Retinal pigment epithelial cell (primary cell): ENCODE results near the gene POMGNT2.

Source experiments
- DNase-seq: peaks from one replicate; pipeline ENCODE4 v3.0.0-alpha.2; 2010; ENCODE audit warnings: low read depth
- H3K4me3 ChIP-seq: 2 replicates; pipeline ENCODE4 v1.5.1; 2011; ENCODE audit warnings: mild to moderate bottlenecking, low read length, control low read depth, moderate library complexity
- TF ChIP-seq, protein P1 (sequence below): conservative IDR thresholded peaks from 2 replicates; pipeline ENCODE4 v1.5.1; 2011; ENCODE audit warnings: low read depth, low read length, control low read depth, inconsistent platforms

Gene POMGNT2

DNA sequence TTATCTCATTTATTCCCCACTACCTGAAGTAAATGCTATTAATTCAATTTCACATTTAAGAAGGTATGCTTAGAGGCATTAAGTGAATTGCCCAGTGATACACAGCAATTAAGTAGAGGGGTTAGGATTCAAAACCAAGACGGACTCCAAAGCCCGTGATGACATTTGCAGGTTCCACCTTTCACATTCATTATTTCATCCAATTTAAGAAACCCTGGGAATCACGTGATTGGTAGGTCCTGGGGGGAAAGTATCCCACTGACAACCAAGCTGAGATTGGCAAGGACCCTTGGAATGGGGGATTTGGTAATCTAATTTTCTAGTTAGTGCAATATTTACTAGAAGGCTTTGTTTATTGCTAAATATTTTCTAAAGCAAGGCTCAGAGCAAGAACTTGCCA is 1.8 kb downstream of the POMGNT2 start:
- DNase-seq = no peak
- TF ChIP-seq, protein P1, sequence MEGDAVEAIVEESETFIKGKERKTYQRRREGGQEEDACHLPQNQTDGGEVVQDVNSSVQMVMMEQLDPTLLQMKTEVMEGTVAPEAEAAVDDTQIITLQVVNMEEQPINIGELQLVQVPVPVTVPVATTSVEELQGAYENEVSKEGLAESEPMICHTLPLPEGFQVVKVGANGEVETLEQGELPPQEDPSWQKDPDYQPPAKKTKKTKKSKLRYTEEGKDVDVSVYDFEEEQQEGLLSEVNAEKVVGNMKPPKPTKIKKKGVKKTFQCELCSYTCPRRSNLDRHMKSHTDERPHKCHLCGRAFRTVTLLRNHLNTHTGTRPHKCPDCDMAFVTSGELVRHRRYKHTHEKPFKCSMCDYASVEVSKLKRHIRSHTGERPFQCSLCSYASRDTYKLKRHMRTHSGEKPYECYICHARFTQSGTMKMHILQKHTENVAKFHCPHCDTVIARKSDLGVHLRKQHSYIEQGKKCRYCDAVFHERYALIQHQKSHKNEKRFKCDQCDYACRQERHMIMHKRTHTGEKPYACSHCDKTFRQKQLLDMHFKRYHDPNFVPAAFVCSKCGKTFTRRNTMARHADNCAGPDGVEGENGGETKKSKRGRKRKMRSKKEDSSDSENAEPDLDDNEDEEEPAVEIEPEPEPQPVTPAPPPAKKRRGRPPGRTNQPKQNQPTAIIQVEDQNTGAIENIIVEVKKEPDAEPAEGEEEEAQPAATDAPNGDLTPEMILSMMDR = no peak
- no peak overlapping the region for H3K4me3 ChIP-seq

DNA sequence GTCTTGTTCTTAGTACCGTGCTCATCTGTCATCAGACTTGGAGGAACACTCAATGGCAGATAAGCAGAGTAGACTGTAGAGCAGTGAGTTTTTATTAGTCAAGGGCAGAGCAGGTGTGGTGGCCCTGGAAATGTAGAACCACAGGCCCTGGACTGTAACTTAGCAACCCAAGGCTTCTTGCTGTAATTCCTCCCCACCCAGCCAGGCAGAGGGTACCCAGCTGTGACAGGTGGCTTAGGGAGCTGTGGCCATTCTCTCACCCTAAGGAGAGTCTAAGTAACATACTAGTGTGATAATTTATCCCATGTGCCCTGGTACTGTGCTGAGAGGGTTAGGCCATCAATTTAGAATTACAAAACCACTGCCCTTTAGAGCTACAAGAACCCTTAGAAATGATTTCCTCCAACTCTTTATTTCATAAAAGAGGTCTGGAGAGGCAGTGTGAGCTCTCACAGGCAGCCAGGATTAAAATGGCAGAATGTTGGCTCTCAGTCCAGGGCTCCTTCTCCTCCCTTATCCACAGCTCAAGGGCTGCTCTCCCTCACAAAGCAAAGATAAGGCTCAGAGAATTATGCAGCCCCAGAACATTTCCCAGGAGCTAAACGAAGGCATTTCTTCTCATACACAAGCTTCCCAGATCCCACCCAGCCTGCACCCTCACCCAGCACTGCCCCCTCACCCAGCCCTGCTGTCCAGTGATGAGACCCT is 3.0 kb downstream of the POMGNT2 start:
- H3K4me3 ChIP-seq = no peak overlapping the region
- no peak for DNase-seq
- TF ChIP-seq, protein P1 = no peak

DNA sequence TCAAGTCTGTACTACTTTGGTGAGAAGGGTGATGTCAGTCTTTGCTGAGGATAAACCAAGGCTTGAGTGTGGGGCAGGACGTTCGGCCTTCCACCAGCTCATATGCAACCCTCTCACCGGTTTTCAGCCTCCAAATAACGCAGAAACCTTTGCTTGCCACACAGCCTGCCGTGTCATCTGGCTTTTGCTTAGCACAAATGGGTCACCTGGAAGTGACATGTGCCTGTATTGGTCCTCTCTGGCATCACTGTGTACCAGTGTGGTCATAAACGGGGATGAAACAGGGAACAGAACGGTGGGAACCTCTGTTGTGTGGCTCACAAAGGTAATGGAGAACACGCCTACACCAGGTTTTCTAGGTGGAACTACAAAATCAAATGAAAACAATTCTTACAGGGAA is 7.1 kb downstream of the POMGNT2 start:
- no peak for DNase-seq
- TF ChIP-seq, protein P1 = no peak
- no peak overlapping the region for H3K4me3 ChIP-seq

DNA sequence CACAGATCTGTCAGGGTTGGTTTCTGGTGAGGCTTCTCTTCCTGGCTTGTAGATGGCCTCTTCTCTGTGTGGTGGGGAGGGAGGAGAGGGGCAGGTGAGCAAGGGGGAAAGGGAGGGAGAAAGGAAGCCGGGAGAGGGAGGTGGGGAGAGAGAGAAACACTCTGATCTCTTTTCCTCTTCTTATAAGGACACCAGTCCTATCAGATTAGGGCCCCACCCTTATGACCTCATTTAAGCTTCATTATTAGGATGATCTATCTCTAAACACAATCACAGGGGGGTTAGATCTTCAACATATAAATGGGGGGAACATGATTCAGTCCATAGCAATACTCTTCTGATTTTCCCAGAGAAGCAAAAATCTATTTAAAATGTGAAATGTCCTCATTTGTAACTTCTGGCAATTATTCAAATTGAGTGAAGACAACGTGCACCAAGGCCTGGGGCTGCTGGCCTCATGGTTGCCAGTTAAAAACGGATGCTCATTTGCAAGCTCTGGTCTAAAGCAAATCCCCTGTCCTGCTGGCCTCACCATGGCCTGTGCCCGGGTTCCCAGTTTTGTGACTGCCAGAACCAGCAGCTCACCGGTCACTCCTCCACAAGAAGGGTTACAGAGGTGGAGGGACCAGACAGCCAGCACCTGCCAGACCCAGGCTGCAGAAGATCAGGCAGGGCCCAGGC is 8.3 kb downstream of the POMGNT2 start:
- TF ChIP-seq, protein P1 = no peak
- DNase-seq = no peak
- no peak overlapping the region for H3K4me3 ChIP-seq

DNA sequence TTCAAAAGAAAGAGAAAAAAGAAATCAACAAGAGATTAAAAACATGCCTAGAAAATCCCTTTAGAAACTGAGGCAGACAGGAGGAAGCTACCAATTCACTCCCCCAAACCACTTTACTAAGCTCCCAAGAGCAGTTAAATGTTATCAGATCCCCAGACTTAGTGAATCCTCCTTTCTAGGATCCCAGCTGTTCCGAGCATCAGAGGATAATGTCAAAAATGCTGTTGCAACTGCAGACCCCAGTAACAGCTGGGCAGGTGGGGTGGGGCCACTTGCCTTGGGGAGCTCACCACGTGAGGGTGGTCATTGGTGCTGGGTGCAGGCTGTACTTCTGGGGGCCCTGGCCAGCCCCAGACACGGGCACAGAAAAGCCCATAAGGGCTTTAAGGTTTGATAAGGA is 9.1 kb downstream of the POMGNT2 start:
- TF ChIP-seq, protein P1 = no peak

DNA sequence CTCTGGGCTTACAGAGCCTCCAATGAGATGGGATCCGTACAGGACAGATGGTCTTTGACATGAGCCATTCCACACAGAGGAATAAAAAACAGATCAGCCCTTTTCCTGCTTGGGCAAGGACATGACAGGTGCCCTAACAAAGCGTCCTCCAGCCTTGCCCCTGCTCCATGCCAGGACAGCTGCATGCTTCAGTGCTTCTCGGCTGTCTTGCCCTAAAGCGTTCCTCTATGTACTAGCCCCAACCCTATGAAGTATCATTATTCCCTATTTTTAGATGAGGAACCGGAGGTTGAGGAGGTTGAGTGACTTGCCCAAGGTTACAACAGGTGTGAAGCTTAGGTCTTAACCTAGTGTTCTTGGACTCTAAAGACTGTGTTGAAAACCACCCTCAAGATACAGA is 10.5 kb downstream of the POMGNT2 start:
- TF ChIP-seq, protein P1 = no peak
- H3K4me3 ChIP-seq = no peak overlapping the region
- DNase-seq = no peak

More for the DNA sequence above, 9.1 kb downstream of the POMGNT2 start:
- no peak for DNase-seq
- H3K4me3 ChIP-seq = no peak overlapping the region

DNA sequence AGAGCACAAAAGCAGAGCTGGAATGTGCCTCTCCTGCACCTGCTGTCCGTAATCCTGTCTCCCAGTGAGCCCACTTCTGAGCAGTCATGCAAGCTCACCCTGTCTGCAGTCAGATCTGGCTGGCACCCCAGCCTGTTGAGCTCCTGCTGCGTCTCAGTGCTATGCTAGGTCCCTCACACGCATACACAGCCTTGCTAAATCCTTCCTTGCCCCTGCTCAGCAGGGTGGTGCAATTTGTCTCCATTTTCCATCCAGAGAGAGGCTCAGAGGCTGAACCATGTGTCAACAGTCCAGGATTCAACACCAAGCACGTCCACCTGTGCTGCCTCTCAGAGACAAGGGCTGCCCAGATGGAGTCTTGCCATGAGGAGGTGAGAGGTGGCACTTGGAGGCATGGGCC is 11.0 kb downstream of the POMGNT2 start:
- no peak for DNase-seq
- TF ChIP-seq, protein P1 = no peak
- H3K4me3 ChIP-seq = no peak overlapping the region
